HG03378 (cell line): ENCODE results near the gene HNF4A.
"Not testable (repeated sequence)": the region's sequence is repeated elsewhere in the genome, so short reads cannot be mapped to it uniquely, and the experiment has no call there.

Experiments
- ATAC-seq: cut with Tn5 transposase; IDR thresholded peaks from one replicate; pipeline ENCODE4 v1.9.1; 2021; ENCODE audit warnings: mild to moderate bottlenecking, moderate library complexity; ENCODE audit not compliant: unreplicated experiment

Gene HNF4A

GRCh38 chr20:44355498-44356352 lies at the start of gene HNF4A:
TSS of gene HNF4A (plus strand) at chr20:44355699. CDS start at chr20:44355805, 106 bp downstream.
- ATAC-seq = no peak

- no peak for ATAC-seq
Measured at GRCh38 chr20:44306927-44307326, 48.6 kb upstream of the HNF4A start.

GRCh38 chr20:44309763-44310663 lies 45.5 kb upstream of the HNF4A start:
- ATAC-seq = no peak

GRCh38 chr20:44310664-44311639 lies 44.5 kb upstream of the HNF4A start, which contains the start of gene FITM2:
TSS of gene FITM2 (minus strand) at chr20:44311202. CDS start at chr20:44311148, 54 bp downstream.
- peak; percentile 80 for ATAC-seq

GRCh38 chr20:44314870-44315269 lies 40.6 kb upstream of the HNF4A start:
- ATAC-seq = no peak

GRCh38 chr20:44319839-44320422 lies 35.6 kb upstream of the HNF4A start:
- no peak for ATAC-seq

- ATAC-seq = no peak
Measured at GRCh38 chr20:44324343-44324742, 31.2 kb upstream of the HNF4A start.

- no peak for ATAC-seq
Measured at GRCh38 chr20:44326391-44327159, 28.9 kb upstream of the HNF4A start.

- not testable (repeated sequence) for ATAC-seq
Measured at GRCh38 chr20:44327748-44328147, 27.8 kb upstream of the HNF4A start.

GRCh38 chr20:44328428-44328827 lies 27.1 kb upstream of the HNF4A start:
- no peak for ATAC-seq

GRCh38 chr20:44331201-44331600 lies 24.3 kb upstream of the HNF4A start:
- ATAC-seq = no peak

GRCh38 chr20:44334306-44334705 lies 21.2 kb upstream of the HNF4A start:
- ATAC-seq = no peak

GRCh38 chr20:44334709-44335108 lies 20.8 kb upstream of the HNF4A start:
- no peak for ATAC-seq

GRCh38 chr20:44335675-44336074 lies 19.8 kb upstream of the HNF4A start:
- ATAC-seq = no peak

- no peak for ATAC-seq
Measured at GRCh38 chr20:44336086-44336485, 19.4 kb upstream of the HNF4A start.

GRCh38 chr20:44336725-44337380 lies 18.6 kb upstream of the HNF4A start, which contains the start of gene R3HDML:
TSS of gene R3HDML (plus strand) at chr20:44337043. CDS start at chr20:44337158, 115 bp downstream.
- ATAC-seq = no peak

- no peak for ATAC-seq
Measured at GRCh38 chr20:44342248-44342647, 13.3 kb upstream of the HNF4A start.

- no peak for ATAC-seq
Measured at GRCh38 chr20:44343162-44343675, 12.3 kb upstream of the HNF4A start.
